Sigmoid colon (tissue), 7 donors: Measurements from ENCODE around the gene CERS1. TPM values are rescaled to one million over a fixed set of nuclear protein-coding genes. Genes with fewer than 3 reads are reported as not detected.

ENCODE experiments used
- DNase-seq: peaks from one replicate; pipeline ENCODE4 v3.0.0-alpha.2; 2019
- H3K27ac ChIP-seq, 4 donors: fragments of 200-600 bp; sonication (generic); one replicate each; pipeline ENCODE4 v1.5.1; 2016 to 2019; ENCODE audit warnings: mild to moderate bottlenecking in 1 of 4
- H3K27me3 ChIP-seq, 3 donors: fragments of 200-600 bp; sonication (generic); one replicate each; pipeline ENCODE4 v1.5.1; 2019; ENCODE audit warnings: mild to moderate bottlenecking in 1 of 3
- H3K36me3 ChIP-seq, 4 donors: fragments of 200-600 bp; sonication (generic); one replicate each; pipeline ENCODE4 v1.5.1; 2016 to 2019
- H3K4me1 ChIP-seq, 4 donors: fragments of 200-600 bp; sonication (generic); one replicate each; pipeline ENCODE4 v1.5.1; 2017 to 2019
- H3K4me3 ChIP-seq, 4 donors: fragments of 200-600 bp; sonication (generic); one replicate each; pipeline ENCODE4 v1.5.1; 2017 to 2019; ENCODE audit warnings: mild to moderate bottlenecking in 2 of 4, moderate library complexity in 1 of 4
- H3K9me3 ChIP-seq, 4 donors: fragments of 200-600 bp in 3 of 4; sonication (generic) in 3 of 4; one replicate each; pipeline versions ENCODE4 v1.5.1 to v1.6.1; 2013 to 2019
- CTCF ChIP-seq, 4 experiments: fragments of 450-650 bp in 3 of 4; fragments of 200-600 bp in 1 of 4; IDR thresholded peaks; one replicate each; pipeline ENCODE4 v1.5.1; 2016 to 2019; ENCODE audit warnings: antibody characterized with exemption in 4 of 4, mild to moderate bottlenecking in 3 of 4, moderate library complexity in 2 of 4
- EP300 ChIP-seq, 4 donors: sonication (generic); formaldehyde crosslinking; IDR thresholded peaks; one replicate each; pipeline ENCODE4 v1.6.1; 2017; ENCODE audit warnings: antibody characterized with exemption in 4 of 4
- POLR2A ChIP-seq, 2 donors: fragments of 450-650 bp; IDR thresholded peaks; one replicate each; pipeline ENCODE4 v1.6.1; 2016; ENCODE audit warnings: antibody characterized with exemption in 2 of 2, mild to moderate bottlenecking in 2 of 2, moderate library complexity in 2 of 2
- POLR2AphosphoS5 ChIP-seq, 4 donors: sonication (generic); formaldehyde crosslinking; IDR thresholded peaks; one replicate each; pipeline ENCODE4 v1.6.1; 2017; ENCODE audit warnings: antibody characterized with exemption in 4 of 4
- WGBS, 2 donors: extraction: QIAGEN DNeasy Blood & Tissue Kit; methylation state at CpG; one replicate each; pipeline ENCODE4 v1.1.7; 2013; 5-methylcytosine and 5-hydroxymethylcytosine counted together
- intact Hi-C: fragments of 100-400 bp; cut with DNase I; formaldehyde crosslinking; loops from one replicate; pipeline ENCODE4 v1.15.1; 2023
- polyA plus RNA-seq, 3 donors: library from polyadenylated mRNA; stranded (reverse); fragments of 200-250 nt; gene quantifications; one replicate each; pipeline ENCODE4 v1.2.3, GENCODE V29; 2013
- total RNA-seq, 4 donors: library from RNA; depleted of rRNA; stranded (reverse); fragments of >200 nt; gene quantifications; one replicate each; pipeline ENCODE4 v1.1.0, GENCODE V29; 2016
- donor health status: healthy with polysubstance abuse.
- donor health status: Bipolar disorder and iron deficiency.
- donor health status: healthy.

The CERS1 gene
- total and polyA plus RNA-seq, 7 donors = 0.36 to 3.6 (median 0.70) TPM; not detected in 2

GRCh38 chr19:18913466-18913865, 17.5 kb upstream of the CERS1 start:
- Histone ChIP-seq H3K27me3 (no peaks in the 10 kb centered on the region), H3K36me3 (peaks cover 0 to 61% (median 18%) of the 10 kb centered on the region in 4 donors), H3K27ac (no peak overlapping the region), H3K9me3 (no peaks in the 10 kb centered on the region), H3K4me3 (no peak overlapping the region), H3K4me1 (peaks cover 0 to 25% (median 15%) of the 10 kb centered on the region in 4 donors)
- 94 to 95% methylated on average over 5 of the region's 5 CpGs for WGBS, 2 donors
- TF ChIP-seq CTCF (IDR thresholded peaks at IDR 0.05) (no peak), POLR2AphosphoS5 (IDR thresholded peaks at IDR 0.05) (no peak), POLR2A (IDR thresholded peaks at IDR 0.05) (no peak)
- DNase-seq = no peak
- intact Hi-C loops = no loop called here

DNA sequence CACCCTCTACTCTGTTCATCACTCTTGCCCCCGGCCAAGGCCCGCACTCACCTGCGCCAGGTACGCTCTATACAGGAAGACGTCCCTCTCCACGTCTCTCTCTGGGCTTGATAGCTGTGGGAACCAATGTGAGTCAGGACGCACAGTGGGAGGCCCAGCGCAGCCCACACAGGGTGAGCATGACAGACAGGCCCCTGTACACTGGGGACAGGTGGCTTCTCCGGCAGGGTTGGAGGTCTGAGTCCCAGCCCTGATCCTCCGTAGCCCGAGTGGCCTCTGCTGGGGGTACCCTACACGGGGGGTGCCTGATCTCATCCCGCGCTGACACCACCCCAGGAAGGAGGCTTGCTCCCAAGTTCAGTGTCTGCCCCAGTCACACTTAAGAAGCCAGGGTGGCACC, 17.0 kb upstream of the CERS1 start:
- peaks cover 0 to 64% (median 18%) of the 10 kb centered on the region in 4 donors for H3K36me3 ChIP-seq
- intact Hi-C loops = no loop called here
- no peak for DNase-seq
- no peaks in the 10 kb centered on the region for H3K27me3 ChIP-seq
- WGBS, 2 donors = 96 to 97% methylated on average over 14 of the region's 14 CpGs
- TF ChIP-seq EP300 (IDR thresholded peaks at IDR 0.05) (no peak), POLR2A (IDR thresholded peaks at IDR 0.05) (no peak), POLR2AphosphoS5 (IDR thresholded peaks at IDR 0.05) (no peak), CTCF (IDR thresholded peaks at IDR 0.05) (no peak)
- peaks cover 0 to 19% (median 10%) of the 10 kb centered on the region in 4 donors for H3K4me1 ChIP-seq
- no peak overlapping the region for H3K27ac ChIP-seq
- H3K4me3 ChIP-seq = no peak overlapping the region
- no peaks in the 10 kb centered on the region for H3K9me3 ChIP-seq

DNA sequence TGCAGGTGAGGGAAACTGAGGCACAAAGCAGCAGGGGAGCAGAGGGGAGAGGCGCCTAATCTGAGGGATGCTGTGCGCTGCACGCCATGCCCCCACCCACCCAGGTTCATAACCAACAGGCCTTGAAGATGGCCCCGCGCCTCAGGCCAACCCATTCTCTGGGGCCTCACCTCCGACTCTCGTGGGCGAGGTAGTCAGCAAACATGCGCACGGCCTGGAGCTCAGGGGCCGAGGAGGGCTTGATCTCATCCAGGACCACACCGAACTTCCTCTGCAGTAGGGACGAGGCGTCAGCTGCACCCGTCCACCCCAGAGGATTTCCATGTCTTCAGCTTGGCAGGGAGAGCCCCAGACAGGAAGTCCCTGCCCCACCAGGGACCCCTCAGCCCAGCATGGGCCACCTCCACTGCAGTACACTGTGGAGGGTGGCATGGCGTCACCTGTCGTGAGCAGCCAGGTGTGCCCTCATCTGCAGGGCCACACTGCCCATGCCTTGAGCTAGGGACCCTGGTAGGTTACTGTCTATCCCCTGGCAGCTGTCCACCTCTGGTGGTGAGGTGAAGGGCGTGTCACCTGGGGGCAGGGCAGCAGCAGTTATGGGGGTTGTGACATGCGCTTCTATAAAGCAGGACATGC, 15.0 kb upstream of the CERS1 start:
- WGBS, 2 donors = 95 to 96% methylated on average over 19 of the region's 19 CpGs
- DNase-seq = no peak
- H3K36me3 ChIP-seq = peaks cover 0 to 81% (median 26%) of the 10 kb centered on the region in 4 donors
- TF ChIP-seq CTCF (IDR thresholded peaks at IDR 0.05) (no peak), POLR2A (IDR thresholded peaks at IDR 0.05) (no peak), EP300 (IDR thresholded peaks at IDR 0.05) (no peak), POLR2AphosphoS5 (IDR thresholded peaks at IDR 0.05) (no peak)
- H3K4me3 ChIP-seq = no peak overlapping the region
- H3K4me1 ChIP-seq = peaks cover 0 to 8% (median 0%) of the 10 kb centered on the region in 4 donors
- H3K27me3 ChIP-seq = no peaks in the 10 kb centered on the region
- no peak overlapping the region for H3K27ac ChIP-seq
- H3K9me3 ChIP-seq = no peaks in the 10 kb centered on the region
- intact Hi-C loops = no loop called here

- Histone ChIP-seq H3K4me1 (no peaks in the 10 kb centered on the region), H3K9me3 (no peaks in the 10 kb centered on the region), H3K4me3 (no peak overlapping the region), H3K27ac (no peak overlapping the region), H3K36me3 (peaks cover 0 to 81% (median 27%) of the 10 kb centered on the region in 4 donors), H3K27me3 (no peaks in the 10 kb centered on the region)
- intact Hi-C loops = no loop called here
- DNase-seq = no peak
- WGBS, 2 donors = 89 to 90% methylated on average over 10 of the region's 10 CpGs
- no peak for TF ChIP-seq EP300 (IDR thresholded peaks at IDR 0.05)
- no peak for TF ChIP-seq POLR2AphosphoS5 (IDR thresholded peaks at IDR 0.05)
- TF ChIP-seq CTCF (IDR thresholded peaks at IDR 0.05) = no peak
- no peak for TF ChIP-seq POLR2A (IDR thresholded peaks at IDR 0.05)
Observed at GRCh38 chr19:18910010-18910409, 14.1 kb upstream of the CERS1 start.
